Measurements from ENCODE around the gene PKD1L1.

- TF ChIP-seq POLR2A (IDR thresholded peaks at IDR 0.05): no peak
- no peak for TF ChIP-seq CTCF (IDR thresholded peaks at IDR 0.05)
Measured at GRCh38 chr7:47796347-47796746, 151.9 kb downstream of the PKD1L1 start.

All from adrenal gland (tissue), 5 donors.